GM23248 (cell line): ENCODE measurements around the gene SMAD1.

Experiments
- EZH2 ChIP-seq: fragments of 200-600 bp; sonication (generic); IDR thresholded peaks from 2 replicates; pipeline ENCODE4 v1.6.1; 2018; ENCODE audit warnings: antibody characterized with exemption, mild to moderate bottlenecking; ENCODE audit not compliant: insufficient read depth, poor library complexity, severe bottlenecking
- EZH2phosphoT487 ChIP-seq: fragments of 200-600 bp; sonication (generic); IDR thresholded peaks from 2 replicates; pipeline ENCODE4 v1.6.1; 2018; ENCODE audit warnings: antibody characterized with exemption, moderate library complexity, mild to moderate bottlenecking, low read depth; ENCODE audit not compliant: insufficient read depth

DNA sequence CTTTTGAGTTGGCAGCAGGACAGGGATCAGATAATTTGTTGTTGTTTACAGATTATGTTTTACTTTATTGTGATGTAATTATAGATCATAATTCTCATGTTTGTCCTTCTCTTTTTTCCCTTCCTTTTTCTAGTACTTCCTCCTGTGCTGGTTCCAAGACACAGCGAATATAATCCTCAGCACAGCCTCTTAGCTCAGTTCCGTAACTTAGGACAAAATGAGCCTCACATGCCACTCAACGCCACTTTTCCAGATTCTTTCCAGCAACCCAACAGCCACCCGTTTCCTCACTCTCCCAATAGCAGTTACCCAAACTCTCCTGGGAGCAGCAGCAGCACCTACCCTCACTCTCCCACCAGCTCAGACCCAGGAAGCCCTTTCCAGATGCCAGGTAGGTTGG is 58.0 kb downstream of the SMAD1 start:
- TF ChIP-seq EZH2phosphoT487 (no peak), EZH2 (no peak)
